A673 (cell line): Measurements from ENCODE around the gene SF3B6.

Experiments used
- CTCF ChIP-seq: fragments of 300-800, 200-600 bp; sonication (generic); conservative IDR thresholded peaks from 2 replicates; pipeline ENCODE4 v1.5.1; 2017; ENCODE audit warnings: low read depth, mild to moderate bottlenecking, antibody characterized with exemption, low read length, moderate library complexity, mixed read lengths
- EZH2 ChIP-seq: fragments of 200-600 bp; sonication (generic); IDR thresholded peaks from 2 replicates; pipeline ENCODE4 v1.6.1; 2017; ENCODE audit warnings: borderline replicate concordance, low read depth, mild to moderate bottlenecking, mixed read lengths, antibody characterized with exemption, low read length; ENCODE audit not compliant: poor library complexity, severe bottlenecking

DNA sequence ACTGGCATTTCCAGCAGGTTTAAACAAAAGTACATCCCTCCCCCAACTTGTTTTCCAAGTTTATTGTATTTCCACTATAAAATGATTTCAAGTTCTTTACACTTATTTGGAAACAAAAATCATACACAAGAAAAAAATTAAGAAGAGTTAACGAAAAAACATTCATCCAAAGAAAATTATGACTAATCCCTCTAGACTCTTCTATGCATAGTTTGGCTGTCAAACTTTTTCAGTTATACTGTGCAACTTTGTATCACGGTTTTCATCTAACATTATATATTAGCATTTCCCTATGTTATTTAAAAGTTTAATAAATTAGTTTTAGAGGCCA lies 29.6 kb downstream of the SF3B6 start:
- no peak for TF ChIP-seq CTCF
- TF ChIP-seq EZH2 = no peak
